Nephron (organoid): ENCODE results near the gene COL8A2.
A peak's percentile ranks its signal among the peaks of the same experiment; 100 is the strongest.

Experiments used
- H3K27ac Mint-ChIP-seq, 3 experiments: 2 replicates each; pipeline ENCODE4 v1.8.0; 2020; ENCODE audit warnings: mixed read lengths in 3 of 3, mild to moderate bottlenecking in 2 of 3, moderate library complexity in 1 of 3
- H3K27me3 Mint-ChIP-seq: 2 replicates; pipeline ENCODE4 v1.8.0; 2021; ENCODE audit warnings: low read depth, mild to moderate bottlenecking, moderate library complexity, mixed read lengths
- H3K36me3 Mint-ChIP-seq: 2 replicates; pipeline ENCODE4 v1.8.0; 2020; ENCODE audit warnings: low read depth, mixed read lengths
- H3K4me1 Mint-ChIP-seq: 2 replicates; pipeline ENCODE4 v1.8.0; 2020; ENCODE audit warnings: mixed read lengths
- H3K4me3 Mint-ChIP-seq, 3 experiments: 2 replicates each; pipeline ENCODE4 v1.8.0; 2020; ENCODE audit warnings: mild to moderate bottlenecking in 3 of 3, mixed read lengths in 3 of 3, moderate library complexity in 2 of 3
- H3K9me3 Mint-ChIP-seq: 2 replicates; pipeline ENCODE4 v1.8.0; 2020; ENCODE audit warnings: mixed read lengths
- CTCF ChIP-seq, 3 experiments: fragments of 200-600 bp; sonication (generic); IDR thresholded peaks; one replicate each; pipeline ENCODE4 v1.5.0; 2021; ENCODE audit warnings: antibody characterized with exemption in 3 of 3; ENCODE audit not compliant: unreplicated experiment in 3 of 3

COL8A2 gene

GRCh38 chr1:36109041-36109679 lies 15.9 kb downstream of the COL8A2 start:
- TF ChIP-seq CTCF (IDR thresholded peaks at IDR 0.05; ENCODE audit: unreplicated experiment in 3 of 3), result no peak
- Mint-ChIP-seq H3K36me3 (no peaks in the 10 kb centered on the region), H3K27ac (peak overlapping the region in 1 of 3 experiments; percentile 19), H3K27me3 (peaks cover 4% of the 10 kb centered on the region), H3K4me3 (no peak overlapping the region), H3K4me1 (peaks cover 14% of the 10 kb centered on the region), H3K9me3 (no peaks in the 10 kb centered on the region)

- H3K27ac Mint-ChIP-seq, result peak overlapping the region in 1 of 3 experiments; percentile 17
- H3K36me3 Mint-ChIP-seq, result no peaks in the 10 kb centered on the region
- peaks cover 14% of the 10 kb centered on the region for H3K4me1 Mint-ChIP-seq
- H3K27me3 Mint-ChIP-seq, result peaks cover 4% of the 10 kb centered on the region
- no peaks in the 10 kb centered on the region for H3K9me3 Mint-ChIP-seq
- TF ChIP-seq CTCF (IDR thresholded peaks at IDR 0.05; ENCODE audit: unreplicated experiment in 3 of 3), result no peak
- H3K4me3 Mint-ChIP-seq, result no peak overlapping the region
These were observed 16.7 kb downstream of the COL8A2 start for GRCh38 chr1:36108314-36108713.

GRCh38 chr1:36107394-36107793 lies 17.6 kb downstream of the COL8A2 start:
- H3K9me3 Mint-ChIP-seq, result no peaks in the 10 kb centered on the region
- H3K4me1 Mint-ChIP-seq, result peaks cover 14% of the 10 kb centered on the region
- H3K4me3 Mint-ChIP-seq, result no peak overlapping the region
- H3K36me3 Mint-ChIP-seq, result no peaks in the 10 kb centered on the region
- peaks cover 4% of the 10 kb centered on the region for H3K27me3 Mint-ChIP-seq
- H3K27ac Mint-ChIP-seq, result no peak overlapping the region
- no peak for TF ChIP-seq CTCF (IDR thresholded peaks at IDR 0.05; ENCODE audit: unreplicated experiment in 3 of 3)

DNA sequence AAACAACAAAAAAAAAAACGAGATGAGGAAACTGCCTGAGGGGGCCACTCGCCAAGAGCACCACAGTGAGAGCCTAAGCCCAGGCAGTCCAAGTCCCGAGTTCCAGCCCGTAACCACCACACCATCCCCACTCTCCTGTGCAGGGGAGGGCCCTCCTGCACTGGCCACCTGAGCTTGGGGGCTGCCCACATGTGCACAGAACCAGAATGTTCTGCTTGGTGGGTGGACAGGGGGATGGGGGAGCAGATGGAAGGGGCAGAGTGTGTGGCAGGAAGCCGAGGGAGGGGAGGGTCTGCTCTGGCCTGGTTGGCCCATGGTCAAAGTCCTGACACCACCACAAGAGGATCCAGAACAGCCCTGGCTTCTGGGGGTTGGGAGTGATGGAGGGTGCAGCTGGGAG lies 18.8 kb downstream of the COL8A2 start:
- Mint-ChIP-seq H3K4me3 (no peak overlapping the region), H3K27me3 (peaks cover 4% of the 10 kb centered on the region)
- no peak for TF ChIP-seq CTCF (IDR thresholded peaks at IDR 0.05; ENCODE audit: unreplicated experiment in 3 of 3)

DNA sequence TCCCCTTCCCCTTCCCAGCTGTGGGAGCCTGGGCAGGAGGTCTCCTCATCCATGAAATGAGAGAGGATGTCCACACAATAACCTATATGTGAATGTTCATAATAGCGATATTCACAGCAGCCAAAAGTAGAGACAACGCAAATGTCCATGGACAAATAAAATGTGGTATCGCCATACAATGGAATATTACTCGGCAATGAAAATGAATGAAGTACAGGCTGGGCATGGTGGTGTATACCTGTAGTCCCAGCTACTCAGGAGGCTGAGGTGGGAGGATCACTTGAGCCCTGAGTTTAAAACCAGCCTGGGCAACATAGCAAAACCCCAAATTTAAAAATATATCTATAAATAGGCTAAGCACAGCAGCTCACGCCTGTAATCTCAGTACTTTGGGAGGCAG lies 23.5 kb downstream of the COL8A2 start:
- Mint-ChIP-seq H3K36me3 (no peaks in the 10 kb centered on the region), H3K9me3 (no peaks in the 10 kb centered on the region), H3K4me3 (no peak overlapping the region), H3K4me1 (peaks cover 1% of the 10 kb centered on the region), H3K27me3 (no peaks in the 10 kb centered on the region), H3K27ac (peak overlapping the region in 1 of 3 experiments; percentile 29)
- TF ChIP-seq CTCF (IDR thresholded peaks at IDR 0.05; ENCODE audit: unreplicated experiment in 3 of 3), result no peak

More for the DNA sequence above, 18.8 kb downstream of the COL8A2 start:
- Mint-ChIP-seq H3K36me3 (no peaks in the 10 kb centered on the region), H3K9me3 (no peaks in the 10 kb centered on the region), H3K27ac (no peak overlapping the region), H3K4me1 (peaks cover 14% of the 10 kb centered on the region)

DNA sequence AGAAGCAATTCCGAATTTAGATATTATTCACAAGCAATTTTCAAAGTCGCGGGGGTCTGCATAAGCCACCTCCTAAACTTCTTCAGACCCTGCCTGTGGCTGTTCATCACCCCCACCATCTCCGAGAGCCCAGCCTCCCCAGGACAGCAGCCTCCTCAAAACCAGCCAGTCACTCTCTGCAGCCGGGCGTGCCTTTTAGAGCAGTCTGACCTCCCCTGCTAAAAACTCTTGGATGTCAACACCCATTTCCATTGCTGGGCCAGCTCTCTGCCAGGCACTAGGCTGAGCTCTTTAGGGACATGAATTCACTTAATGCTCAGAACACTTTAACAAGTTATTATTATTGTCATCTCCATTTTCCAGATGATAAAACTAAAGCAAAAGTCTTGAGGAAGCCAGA lies 24.6 kb downstream of the COL8A2 start:
- H3K9me3 Mint-ChIP-seq, result no peaks in the 10 kb centered on the region
- TF ChIP-seq CTCF (IDR thresholded peaks at IDR 0.05; ENCODE audit: unreplicated experiment in 3 of 3), result no peak
- no peaks in the 10 kb centered on the region for H3K36me3 Mint-ChIP-seq
- H3K27me3 Mint-ChIP-seq, result no peaks in the 10 kb centered on the region
- H3K4me1 Mint-ChIP-seq, result peaks cover 5% of the 10 kb centered on the region
- no peak overlapping the region for H3K4me3 Mint-ChIP-seq
- peak overlapping the region in 1 of 3 experiments; percentile 33 for H3K27ac Mint-ChIP-seq
